Pons (tissue), 1 donor: Measurements from ENCODE around the gene SLC17A4.

Source experiments
- DNase-seq: peaks from one replicate; pipeline ENCODE4 v3.0.0-alpha.2; 2016; ENCODE audit warnings: low spot score

The SLC17A4 gene

GRCh38 chr6:25821341-25821740, 66.8 kb downstream of the SLC17A4 start:
- DNase-seq, result no peak

GRCh38 chr6:25829375-25829774, 74.8 kb downstream of the SLC17A4 start:
- DNase-seq, result no peak

- no peak for DNase-seq
These were observed 75.9 kb downstream of the SLC17A4 start for GRCh38 chr6:25830458-25830857.
